Thymus (tissue), 11 donors: ENCODE measurements around the gene PSMC1. TPM values are rescaled to one million over a fixed set of nuclear protein-coding genes. Genes with fewer than 3 reads are reported as not detected.
"Not testable (repeated sequence)": the region's sequence is repeated elsewhere in the genome, so short reads cannot be mapped to it uniquely, and the experiment has no call there.

ENCODE experiments used
- DNase-seq, 9 donors: peaks; one replicate each; pipeline ENCODE4 v3.0.0-alpha.2; 2013; ENCODE audit warnings: low spot score in 9 of 9, low read depth in 6 of 9, missing footprints in 1 of 9
- H3K27ac ChIP-seq, 2 donors: one replicate each; pipeline ENCODE4 v1.5.1; 2013; ENCODE audit warnings: control low read depth in 1 of 2, low read depth in 1 of 2, low read length in 1 of 2, mild to moderate bottlenecking in 1 of 2, moderate library complexity in 1 of 2
- H3K27me3 ChIP-seq, 2 donors: one replicate each; pipeline ENCODE4 v1.5.1; 2013; ENCODE audit warnings: low read length in 1 of 2; ENCODE audit not compliant: control insufficient read depth in 2 of 2, insufficient read depth in 1 of 2
- H3K36me3 ChIP-seq, 2 donors: one replicate each; pipeline ENCODE4 v1.5.1; 2013; ENCODE audit warnings: low read length in 1 of 2, mild to moderate bottlenecking in 1 of 2, moderate library complexity in 1 of 2; ENCODE audit not compliant: control insufficient read depth in 2 of 2, insufficient read depth in 2 of 2
- H3K4me1 ChIP-seq, 2 donors: one replicate each; pipeline ENCODE4 v1.5.1; 2013; ENCODE audit warnings: low read length in 2 of 2; ENCODE audit not compliant: control insufficient read depth in 2 of 2, insufficient read depth in 2 of 2
- H3K4me3 ChIP-seq, 2 donors: one replicate each; pipeline ENCODE4 v1.5.1; 2013; ENCODE audit warnings: low read length in 2 of 2, control low read depth in 1 of 2, mild to moderate bottlenecking in 1 of 2
- H3K9me3 ChIP-seq, 2 donors: one replicate each; pipeline ENCODE4 v1.5.1; 2013; ENCODE audit warnings: low read length in 1 of 2, mild to moderate bottlenecking in 1 of 2; ENCODE audit not compliant: control insufficient read depth in 2 of 2, insufficient read depth in 1 of 2
- WGBS: extraction: QIAGEN DNeasy Blood & Tissue Kit; methylation state at CpG from one replicate; pipeline ENCODE4 v1.1.7; 2013; 5-methylcytosine and 5-hydroxymethylcytosine counted together
- polyA plus RNA-seq: library from polyadenylated mRNA; stranded (reverse); fragments of 200-250 nt; gene quantifications from one replicate; pipeline ENCODE4 v1.2.3, GENCODE V29; 2013
- total RNA-seq: library from RNA; stranded (reverse); fragments of 120-200 nt; gene quantifications from one replicate; pipeline ENCODE4 v1.2.4, GENCODE V29; 2013
- donor health status: healthy.

PSMC1 gene
- total and polyA plus RNA-seq, 2 donors = 134 to 138 TPM

DNA sequence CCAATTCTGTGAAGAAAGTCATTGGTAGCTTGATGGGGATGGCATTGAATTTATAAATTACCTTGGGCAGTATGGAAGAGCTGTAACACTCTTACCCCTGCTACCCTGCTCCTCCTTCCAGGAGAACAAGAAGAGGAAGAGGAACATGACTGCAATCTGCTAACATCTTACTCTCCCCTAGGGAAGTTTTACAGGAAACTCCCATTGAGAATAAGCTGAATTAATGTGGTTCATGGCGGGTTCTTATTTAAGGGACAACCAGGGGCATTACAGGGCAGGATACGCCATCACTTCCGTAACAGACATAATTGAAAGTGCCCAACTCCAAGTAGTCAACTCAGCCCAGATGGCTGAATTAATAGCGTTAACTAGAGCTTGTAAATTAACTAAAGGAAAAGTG, 9.4 kb upstream of the PSMC1 start:
- no peak overlapping the region for H3K27ac ChIP-seq
- 92% methylated on average over 4 of the region's 4 CpGs for WGBS
- H3K27me3 ChIP-seq = no peaks in the 10 kb centered on the region
- H3K4me1 ChIP-seq = no peaks in the 10 kb centered on the region
- DNase-seq = no peak
- no peaks in the 10 kb centered on the region for H3K36me3 ChIP-seq
- H3K9me3 ChIP-seq = no peaks in the 10 kb centered on the region
- H3K4me3 ChIP-seq = no peak overlapping the region

DNA sequence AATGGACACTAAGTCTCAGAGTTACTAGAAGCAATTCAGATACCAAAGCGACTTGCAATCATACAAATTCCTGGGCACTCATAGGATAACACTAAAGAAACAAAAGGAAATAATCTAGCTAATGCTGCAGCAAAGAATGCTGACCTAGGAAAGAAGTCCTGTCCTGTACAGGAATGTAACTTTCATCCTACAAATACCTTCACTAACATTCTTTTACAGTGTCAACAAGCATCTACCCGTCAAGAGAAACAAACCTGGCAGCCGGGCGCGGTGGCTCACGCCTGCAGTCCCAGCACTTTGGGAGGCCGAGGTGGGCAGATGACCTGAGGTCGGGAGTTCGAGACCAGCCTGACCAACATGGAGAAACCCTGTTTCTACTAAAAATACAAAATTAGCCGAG, 8.9 kb upstream of the PSMC1 start:
- H3K9me3 ChIP-seq, H3K27me3 ChIP-seq, H3K4me3 ChIP-seq, DNase-seq, H3K4me1 ChIP-seq, H3K36me3 ChIP-seq, H3K27ac ChIP-seq: not testable (repeated sequence)
- WGBS = 89% methylated on average over 10 of the region's 10 CpGs

DNA sequence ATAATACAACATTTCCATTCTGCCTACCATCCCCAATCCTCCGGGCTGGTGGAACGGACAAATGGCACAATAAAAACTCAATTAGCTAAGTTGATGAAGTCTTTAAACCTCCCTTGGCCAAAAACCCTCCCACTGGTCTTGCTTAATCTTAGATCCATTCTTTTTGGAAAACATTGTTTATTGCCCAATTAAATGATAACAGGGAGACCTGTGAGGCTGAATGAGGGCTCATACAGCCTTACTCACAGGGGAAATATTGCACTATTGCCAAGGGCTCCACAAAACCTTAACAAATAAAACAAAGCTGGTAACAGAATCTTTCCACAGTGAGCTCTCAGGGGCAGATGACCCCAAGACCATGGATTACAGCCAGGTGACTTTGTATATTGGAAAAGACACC, 7.8 kb upstream of the PSMC1 start:
- no peaks in the 10 kb centered on the region for H3K9me3 ChIP-seq
- no peaks in the 10 kb centered on the region for H3K27me3 ChIP-seq
- H3K4me3 ChIP-seq = no peak overlapping the region
- WGBS = 97% methylated on average over 2 of the region's 2 CpGs
- no peaks in the 10 kb centered on the region for H3K4me1 ChIP-seq
- no peak overlapping the region for H3K27ac ChIP-seq
- H3K36me3 ChIP-seq = no peaks in the 10 kb centered on the region
- no peak for DNase-seq

DNA sequence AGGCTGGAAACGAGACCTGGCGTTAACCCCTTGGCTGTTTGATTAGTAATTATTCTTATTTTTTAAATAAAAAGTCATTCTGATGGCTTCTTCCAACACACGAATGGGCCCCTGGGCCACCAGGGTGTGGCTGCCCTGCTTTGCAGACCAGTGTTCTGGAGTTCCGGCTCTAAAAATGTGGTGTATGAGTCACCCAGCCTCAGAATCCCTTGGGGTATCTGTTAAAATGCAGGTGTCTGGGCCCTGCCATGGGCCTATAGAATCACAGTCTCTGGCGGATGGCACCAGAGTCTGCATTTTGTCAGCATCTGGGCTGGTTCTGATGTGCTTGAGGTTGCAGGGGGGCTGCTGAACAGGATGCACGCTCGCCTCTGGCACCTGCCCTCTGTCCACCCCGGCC, 2.5 kb upstream of the PSMC1 start:
- WGBS = 94% methylated on average over 8 of the region's 8 CpGs

DNA sequence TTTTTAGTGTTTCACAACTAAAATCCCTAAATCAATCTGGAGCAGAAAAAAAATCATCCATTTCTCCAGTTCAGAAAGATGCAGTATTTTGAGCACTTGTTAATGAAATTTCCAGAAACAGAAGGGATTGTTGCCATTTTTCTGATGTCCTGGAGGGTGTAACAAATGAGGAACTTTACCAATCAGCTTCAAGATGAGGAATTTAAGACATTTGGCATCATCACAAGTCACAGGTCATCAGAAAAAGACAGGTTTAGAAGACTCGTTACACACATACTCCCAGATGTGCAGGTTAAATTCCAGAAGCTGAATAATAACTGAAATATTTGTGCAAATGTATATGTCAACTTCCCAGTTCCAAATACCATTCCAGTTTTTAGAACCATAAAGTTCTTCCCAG, 482 bp upstream of the PSMC1 start:
- peaks cover 6 to 10% of the 10 kb centered on the region in 2 donors for H3K4me1 ChIP-seq
- peak overlapping the region; percentile 97 to 98 for H3K4me3 ChIP-seq
- H3K36me3 ChIP-seq = peaks cover 6 to 13% of the 10 kb centered on the region in 2 donors
- H3K27me3 ChIP-seq = peaks cover 0 to 5% of the 10 kb centered on the region in 2 donors
- no peaks in the 10 kb centered on the region for H3K9me3 ChIP-seq
- no peak overlapping the region for H3K27ac ChIP-seq
- DNase-seq = no peak
- 39% methylated on average over 1 of the region's 1 CpG for WGBS

More for the DNA sequence above, 2.5 kb upstream of the PSMC1 start:
- Histone ChIP-seq H3K36me3 (peaks cover 0 to 3% of the 10 kb centered on the region in 2 donors), H3K27ac (no peak overlapping the region), H3K9me3 (no peaks in the 10 kb centered on the region), H3K27me3 (peaks cover 0 to 5% of the 10 kb centered on the region in 2 donors), H3K4me3 (no peak overlapping the region), H3K4me1 (peaks cover 6 to 10% of the 10 kb centered on the region in 2 donors)
- DNase-seq = no peak

DNA sequence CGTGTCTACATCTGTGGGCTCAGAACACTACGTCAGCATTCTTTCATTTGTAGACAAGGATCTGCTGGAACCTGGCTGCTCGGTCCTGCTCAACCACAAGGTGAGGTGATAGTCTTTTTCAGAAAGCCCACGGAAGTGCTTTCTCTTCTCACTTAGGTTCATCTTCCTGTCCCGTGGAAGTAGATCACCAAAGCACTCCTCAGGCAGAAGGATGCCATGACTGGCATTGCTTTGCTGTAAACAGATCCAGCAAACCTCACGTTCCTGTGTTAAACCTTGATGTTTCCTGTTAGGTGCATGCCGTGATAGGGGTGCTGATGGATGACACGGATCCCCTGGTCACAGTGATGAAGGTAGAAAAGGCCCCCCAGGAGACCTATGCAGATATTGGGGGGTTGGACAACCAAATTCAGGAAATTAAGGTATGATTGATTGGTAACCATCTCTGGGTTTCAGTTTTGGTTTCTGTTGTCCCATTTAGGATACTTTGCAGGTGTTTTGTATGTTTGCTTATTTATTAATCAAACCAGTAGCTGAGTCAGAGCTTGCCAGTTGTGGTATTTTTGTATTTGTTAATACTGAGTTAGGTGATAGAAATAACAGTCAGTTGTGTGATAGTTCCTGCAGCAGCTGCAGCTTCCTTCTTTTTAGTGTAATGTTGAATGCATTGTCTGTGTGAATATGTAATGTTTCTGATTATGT, 7.5 kb downstream of the PSMC1 start:
- Histone ChIP-seq H3K4me3 (no peak overlapping the region), H3K27ac (no peak overlapping the region), H3K4me1 (no peaks in the 10 kb centered on the region), H3K27me3 (no peaks in the 10 kb centered on the region), H3K36me3 (peaks cover 60 to 69% of the 10 kb centered on the region in 2 donors), H3K9me3 (no peaks in the 10 kb centered on the region)
- no peak for DNase-seq
- WGBS = 92% methylated on average over 8 of the region's 8 CpGs

DNA sequence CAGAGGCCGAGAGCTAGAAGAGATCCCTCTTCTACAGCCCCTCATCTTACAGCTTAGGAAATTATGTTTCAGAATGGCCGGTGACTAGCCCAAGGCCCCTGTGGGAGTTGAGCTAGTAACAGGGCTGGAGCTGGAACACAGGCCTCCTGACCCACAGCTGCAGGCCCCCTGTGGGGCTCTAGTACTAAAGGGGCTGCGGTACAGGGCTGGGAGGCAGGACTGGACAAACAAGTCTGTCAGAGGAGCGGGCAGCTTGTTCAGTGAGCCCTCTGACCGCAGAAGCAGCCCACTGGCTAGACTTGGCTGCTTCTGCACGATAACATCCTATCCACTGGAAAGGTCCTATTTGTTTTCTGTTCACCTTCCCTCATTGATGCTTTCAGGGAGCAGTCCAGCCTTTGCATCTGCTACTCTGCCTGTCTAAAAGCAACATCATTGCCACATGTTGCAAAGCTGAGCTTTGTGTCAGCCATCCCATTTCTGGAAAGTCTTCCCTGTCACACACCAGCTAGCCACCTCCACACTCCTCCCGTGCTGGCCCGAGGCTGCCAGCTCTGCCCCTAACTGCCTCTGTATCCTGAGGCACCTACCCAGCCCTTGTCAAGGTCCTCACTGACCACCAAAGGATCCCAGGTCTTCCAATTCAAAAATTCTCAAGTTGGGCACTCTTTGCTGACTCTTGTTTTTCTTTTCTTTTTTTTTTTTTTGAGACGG, 10.2 kb downstream of the PSMC1 start:
- Histone ChIP-seq H3K27me3 (no peaks in the 10 kb centered on the region), H3K36me3 (peaks cover 66 to 77% of the 10 kb centered on the region in 2 donors), H3K4me1 (no peaks in the 10 kb centered on the region), H3K27ac (no peak overlapping the region), H3K4me3 (no peak overlapping the region), H3K9me3 (no peaks in the 10 kb centered on the region)
- no peak for DNase-seq
- WGBS = over 99% methylated on average over 9 of the region's 9 CpGs

DNA sequence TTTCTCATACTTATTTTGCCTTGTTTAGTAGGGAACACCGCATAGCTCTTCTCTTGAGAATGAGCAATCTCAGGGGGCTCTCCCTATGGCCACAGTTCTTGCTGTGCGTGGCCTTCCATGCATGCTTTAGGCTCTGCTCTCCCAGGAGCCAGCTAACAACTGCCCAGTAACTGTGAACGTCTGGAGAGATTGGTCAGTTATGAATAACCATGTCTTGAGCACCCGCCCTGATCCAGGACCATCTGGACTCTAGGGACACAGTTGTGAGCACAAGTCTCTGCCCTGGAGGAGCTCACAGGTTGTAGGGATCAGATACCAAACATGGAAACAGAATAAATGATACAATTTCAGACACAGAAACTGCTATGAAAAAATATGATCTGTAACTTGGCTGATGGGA, 12.1 kb downstream of the PSMC1 start:
- Histone ChIP-seq H3K4me3 (no peak overlapping the region), H3K4me1 (no peaks in the 10 kb centered on the region), H3K36me3 (peaks cover 75 to 78% of the 10 kb centered on the region in 2 donors), H3K27me3 (no peaks in the 10 kb centered on the region), H3K9me3 (no peaks in the 10 kb centered on the region), H3K27ac (no peak overlapping the region)
- 99% methylated on average over 4 of the region's 4 CpGs for WGBS
- DNase-seq = no peak

DNA sequence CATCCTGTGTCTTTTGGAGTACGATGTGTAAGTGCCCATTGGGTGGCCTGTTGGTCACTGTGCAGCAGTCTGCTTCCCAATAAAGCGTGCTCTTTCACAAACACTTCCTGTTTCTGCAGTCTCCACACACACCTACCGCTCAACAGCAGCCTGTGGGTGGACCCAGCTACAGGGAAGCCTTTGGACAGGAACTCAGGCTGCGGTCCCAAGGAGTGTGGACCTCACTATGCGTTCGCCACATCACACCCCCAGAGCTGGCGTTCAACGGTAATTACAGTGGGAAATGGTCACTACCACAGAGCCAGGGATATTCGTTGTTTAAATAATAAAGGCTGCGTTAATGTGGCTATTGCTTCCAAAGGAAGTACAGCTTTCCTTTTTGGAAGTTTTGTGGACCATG, 16.2 kb downstream of the PSMC1 start:
- H3K27me3 ChIP-seq = no peaks in the 10 kb centered on the region
- WGBS = 90% methylated on average over 10 of the region's 10 CpGs
- no peaks in the 10 kb centered on the region for H3K9me3 ChIP-seq
- H3K36me3 ChIP-seq = peaks cover 66 to 69% of the 10 kb centered on the region in 2 donors
- no peak for DNase-seq
- H3K4me1 ChIP-seq = no peaks in the 10 kb centered on the region
- no peak overlapping the region for H3K4me3 ChIP-seq
- no peak overlapping the region for H3K27ac ChIP-seq
